MCF 10A (cell line): Measurements from ENCODE around the gene PIK3CG. TPM values are rescaled to one million over a fixed set of nuclear protein-coding genes. Genes with fewer than 3 reads are reported as not detected.
"Not testable (repeated sequence)": the region's sequence is repeated elsewhere in the genome, so short reads cannot be mapped to it uniquely, and the experiment has no call there.

ENCODE experiments used
- BruUV-seq: library from RNA; stranded (reverse); fragments of 400-500 nt; replicated peaks from 2 replicates; lab custom pipeline; 2021; lab: Mats Ljungman, UMichigan
- CTCF ChIA-PET: fragments of 300-600 bp; sonication (Branson Sonifier 250); formaldehyde crosslinking; extraction: SDS; loops from one replicate; lab custom pipeline; 2021; ENCODE audit warnings: antibody characterized with exemption, inconsistent platforms; lab: Yijun Ruan, JAX
- POLR2A ChIA-PET: fragments of 300-600, 350-650 bp; sonication (Branson Sonifier 250); formaldehyde crosslinking; extraction: SDS; loops from one replicate; lab custom pipeline; 2020; ENCODE audit warnings: antibody characterized with exemption, inconsistent platforms; lab: Yijun Ruan, JAX
- DNase-seq: peaks from one replicate; pipeline ENCODE4 v3.0.0-alpha.2; 2018; ENCODE audit not compliant: unreplicated experiment
- H3K27ac Mint-ChIP-seq: one replicate; pipeline ENCODE4 v1.8.0; 2022; ENCODE audit warnings: mild to moderate bottlenecking, low read depth, mixed read lengths; ENCODE audit not compliant: unreplicated experiment
- H3K27me3 Mint-ChIP-seq: one replicate; pipeline ENCODE4 v1.8.0; 2022; ENCODE audit warnings: mixed read lengths; ENCODE audit not compliant: insufficient read depth, unreplicated experiment
- H3K36me3 Mint-ChIP-seq: one replicate; pipeline ENCODE4 v1.8.0; 2022; ENCODE audit warnings: mild to moderate bottlenecking, moderate library complexity, mixed read lengths; ENCODE audit not compliant: insufficient read depth, unreplicated experiment
- H3K4me1 Mint-ChIP-seq: one replicate; pipeline ENCODE4 v1.8.0; 2022; ENCODE audit warnings: mixed read lengths; ENCODE audit not compliant: insufficient read depth, unreplicated experiment
- H3K4me3 Mint-ChIP-seq: one replicate; pipeline ENCODE4 v1.8.0; 2022; ENCODE audit warnings: mild to moderate bottlenecking, moderate library complexity, mixed read lengths; ENCODE audit not compliant: unreplicated experiment
- H3K9me3 Mint-ChIP-seq: one replicate; pipeline ENCODE4 v1.8.0; 2022; ENCODE audit warnings: mixed read lengths; ENCODE audit not compliant: unreplicated experiment
- intact Hi-C: fragments of 100-400 bp; cut with micrococcal nuclease; formaldehyde crosslinking; loops from 2 replicates; pipeline ENCODE4 v1.14.1; 2022
- total RNA-seq: library from RNA; stranded (reverse); gene quantifications from 2 replicates; pipeline ENCODE4 v1.2.3, GENCODE V29; 2022
- TF ChIP-seq, protein P1 (sequence below): fragments of 200-600 bp; IDR thresholded peaks from one replicate; pipeline ENCODE4 v1.8.0; 2022; ENCODE audit warnings: antibody characterized with exemption, mild to moderate bottlenecking; ENCODE audit not compliant: unreplicated experiment

The PIK3CG gene
- total RNA-seq, 1 experiment from 2014 or later: not detected

DNA sequence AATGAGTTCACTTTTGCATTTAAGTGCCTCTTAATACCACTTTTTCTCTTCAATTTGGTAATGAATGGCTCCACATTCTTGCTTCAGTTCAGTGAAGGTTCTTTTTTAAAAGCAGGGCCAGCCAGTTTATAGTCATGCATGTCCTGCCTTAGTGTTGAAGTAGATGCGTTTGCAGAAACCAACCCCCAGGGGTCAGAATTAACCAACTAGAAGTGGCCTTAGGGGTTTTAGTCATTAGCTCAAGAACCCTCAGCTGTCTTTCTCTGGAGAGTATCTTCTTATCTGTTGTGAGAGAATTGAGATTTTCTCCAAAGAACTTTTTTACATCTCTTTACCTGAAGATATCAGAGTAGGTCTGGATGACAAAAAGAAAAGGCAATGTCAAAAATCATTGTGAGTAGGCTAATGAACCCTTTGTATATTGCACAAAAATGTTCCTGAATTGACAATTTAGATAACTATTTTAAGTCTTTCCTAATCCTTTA is 82.2 kb downstream of the PIK3CG start:
- no peak overlapping the region for H3K4me3 Mint-ChIP-seq
- POLR2A ChIA-PET: interaction anchor here (0.7 to 1.1 kb wide), 2 partner anchors 204 to 592 kb away, joined by 3 to 4 read pairs; no protein-coding TSS in a partner anchor

DNA sequence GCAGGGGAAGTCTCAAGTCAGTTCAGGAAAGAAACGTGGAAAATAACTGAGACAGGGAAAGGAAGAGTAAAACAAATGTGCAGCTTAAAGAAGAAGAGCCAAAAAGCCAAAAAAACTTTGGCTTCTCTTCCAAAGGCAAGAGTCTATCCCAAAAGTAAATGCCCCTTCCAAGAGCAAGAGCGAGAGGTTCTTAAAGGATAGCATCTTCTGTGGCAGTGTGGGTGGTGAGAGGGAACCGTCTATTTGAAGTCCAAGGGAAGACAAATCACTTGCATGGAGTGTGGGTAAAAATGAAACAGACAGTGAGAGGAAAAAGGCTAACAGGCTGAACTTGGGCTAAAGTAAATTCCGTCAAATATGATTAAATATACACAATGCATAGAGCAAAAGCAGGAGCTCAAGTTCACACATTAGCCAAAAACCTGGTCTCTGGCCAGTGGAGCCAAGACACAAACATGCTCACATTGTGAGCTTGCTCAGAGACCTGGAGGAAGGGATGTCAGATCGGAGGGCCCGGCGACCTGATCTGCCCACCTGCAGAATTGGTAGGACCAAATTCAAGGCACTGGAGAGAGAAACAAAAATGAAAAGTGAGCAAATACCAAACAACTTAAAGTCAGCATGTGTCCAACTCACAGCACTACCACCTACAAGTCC is 87.0 kb downstream of the PIK3CG start:
- peaks cover 65% of the 10 kb centered on the region for H3K27me3 Mint-ChIP-seq
- no peak overlapping the region for H3K27ac Mint-ChIP-seq
- POLR2A ChIA-PET: interaction anchor here (0.6 kb wide), 1 partner anchor 209 kb away, joined by 3 read pairs; no protein-coding TSS in a partner anchor
- DNase-seq: no peak
- no peak overlapping the region for H3K4me3 Mint-ChIP-seq
- TF ChIP-seq, protein P1, sequence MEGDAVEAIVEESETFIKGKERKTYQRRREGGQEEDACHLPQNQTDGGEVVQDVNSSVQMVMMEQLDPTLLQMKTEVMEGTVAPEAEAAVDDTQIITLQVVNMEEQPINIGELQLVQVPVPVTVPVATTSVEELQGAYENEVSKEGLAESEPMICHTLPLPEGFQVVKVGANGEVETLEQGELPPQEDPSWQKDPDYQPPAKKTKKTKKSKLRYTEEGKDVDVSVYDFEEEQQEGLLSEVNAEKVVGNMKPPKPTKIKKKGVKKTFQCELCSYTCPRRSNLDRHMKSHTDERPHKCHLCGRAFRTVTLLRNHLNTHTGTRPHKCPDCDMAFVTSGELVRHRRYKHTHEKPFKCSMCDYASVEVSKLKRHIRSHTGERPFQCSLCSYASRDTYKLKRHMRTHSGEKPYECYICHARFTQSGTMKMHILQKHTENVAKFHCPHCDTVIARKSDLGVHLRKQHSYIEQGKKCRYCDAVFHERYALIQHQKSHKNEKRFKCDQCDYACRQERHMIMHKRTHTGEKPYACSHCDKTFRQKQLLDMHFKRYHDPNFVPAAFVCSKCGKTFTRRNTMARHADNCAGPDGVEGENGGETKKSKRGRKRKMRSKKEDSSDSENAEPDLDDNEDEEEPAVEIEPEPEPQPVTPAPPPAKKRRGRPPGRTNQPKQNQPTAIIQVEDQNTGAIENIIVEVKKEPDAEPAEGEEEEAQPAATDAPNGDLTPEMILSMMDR: no peak
- H3K9me3 Mint-ChIP-seq: no peaks in the 10 kb centered on the region
- CTCF ChIA-PET: interaction anchor here (0.6 to 9.8 kb wide), 3 partner anchors 103 to 511 kb away, joined by 3 to 156 read pairs (median 3); no protein-coding TSS in a partner anchor
- no peaks in the 10 kb centered on the region for H3K36me3 Mint-ChIP-seq
- BruUV-seq: no TSS peak
- intact Hi-C loops: no loop called here
- H3K4me1 Mint-ChIP-seq: no peaks in the 10 kb centered on the region

More for the DNA sequence above, 82.2 kb downstream of the PIK3CG start:
- Mint-ChIP-seq H3K4me1 (no peaks in the 10 kb centered on the region), H3K27me3 (peaks cover 68% of the 10 kb centered on the region), H3K36me3 (no peaks in the 10 kb centered on the region), H3K27ac (no peak overlapping the region), H3K9me3 (no peaks in the 10 kb centered on the region)
- DNase-seq: peak; percentile 79
- intact Hi-C loops: loop anchor here (1.0 to 10.0 kb wide), 3 partner anchors 152 to 932 kb away; no protein-coding TSS in a partner anchor
- BruUV-seq: no TSS peak
- CTCF ChIA-PET: interaction anchor here (0.6 to 9.8 kb wide), 16 partner anchors 9 to 773 kb away, joined by 3 to 156 read pairs (median 3); no protein-coding TSS in a partner anchor
- TF ChIP-seq, protein P1: peak; percentile 52

DNA sequence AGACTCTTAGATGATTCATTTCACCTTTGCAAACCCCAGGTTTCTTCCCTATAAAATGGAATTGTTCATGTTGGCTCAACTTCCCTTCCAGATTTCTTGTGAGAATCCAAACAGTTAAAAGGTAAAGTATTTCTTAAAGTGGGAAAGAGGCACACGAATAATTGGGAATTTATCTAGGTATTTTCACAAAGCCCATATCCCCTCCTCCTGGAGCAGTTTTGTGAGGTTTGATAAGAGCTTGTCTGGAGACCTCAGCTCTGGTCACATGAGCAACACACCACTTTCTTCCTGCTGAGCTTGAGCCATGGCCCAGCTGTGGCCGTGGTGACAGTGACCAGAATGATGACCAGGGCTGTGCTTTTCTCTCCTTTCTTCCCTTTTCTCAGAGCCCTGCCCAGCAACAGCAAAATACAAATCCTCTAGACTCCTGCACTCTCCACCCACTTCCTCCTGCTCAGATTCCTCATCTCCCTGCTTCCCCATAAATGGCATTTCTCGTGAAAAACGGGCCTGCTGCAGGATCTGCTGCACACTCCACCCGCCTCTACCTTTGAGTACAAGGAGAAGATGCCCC is 87.7 kb downstream of the PIK3CG start:
- intact Hi-C loops: no loop called here
- H3K27ac Mint-ChIP-seq: no peak overlapping the region
- no peaks in the 10 kb centered on the region for H3K36me3 Mint-ChIP-seq
- BruUV-seq: no TSS peak
- TF ChIP-seq, protein P1: no peak
- CTCF ChIA-PET: interaction anchor here (9.8 kb wide), 1 partner anchor 197 kb away, joined by 156 read pairs; no protein-coding TSS in a partner anchor
- POLR2A ChIA-PET: interaction anchor here (0.6 kb wide), 1 partner anchor 209 kb away, joined by 3 read pairs; no protein-coding TSS in a partner anchor
- H3K4me3 Mint-ChIP-seq: no peak overlapping the region
- no peak for DNase-seq
- no peaks in the 10 kb centered on the region for H3K9me3 Mint-ChIP-seq
- peaks cover 65% of the 10 kb centered on the region for H3K27me3 Mint-ChIP-seq
- H3K4me1 Mint-ChIP-seq: no peaks in the 10 kb centered on the region

DNA sequence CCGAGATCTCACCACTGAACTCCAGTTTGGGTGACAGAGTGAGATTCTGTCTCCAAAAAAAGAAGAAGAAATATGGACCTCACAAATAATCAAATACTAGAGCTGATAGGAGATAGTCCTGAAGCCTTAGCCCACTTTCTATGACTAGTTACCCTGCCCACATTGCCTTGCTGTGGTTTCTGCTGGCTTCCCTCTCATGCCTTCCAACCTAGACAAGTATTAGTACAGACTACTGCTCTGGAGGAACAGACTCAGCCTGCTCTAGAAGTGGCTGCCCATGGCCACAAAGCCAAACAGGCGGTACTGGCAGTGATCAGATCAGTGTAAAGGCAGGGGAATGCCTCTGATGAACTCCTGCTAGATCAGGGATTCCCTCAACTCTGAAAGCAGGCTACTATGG is 89.8 kb downstream of the PIK3CG start:
- TF ChIP-seq, protein P1: no peak
- no peak for DNase-seq
- intact Hi-C loops: no loop called here
- H3K27ac Mint-ChIP-seq: no peak overlapping the region
- ChIA-PET POLR2A (interaction anchor here (0.6 kb wide), 1 partner anchor 214 kb away, joined by 3 read pairs; the partner anchor contains the start of gene HBP1), CTCF (interaction anchor here (1.1 kb wide), 1 partner anchor 193 kb away, joined by 3 read pairs; no protein-coding TSS in a partner anchor)
- no peaks in the 10 kb centered on the region for H3K36me3 Mint-ChIP-seq
- no peaks in the 10 kb centered on the region for H3K4me1 Mint-ChIP-seq
- peaks cover 46% of the 10 kb centered on the region for H3K27me3 Mint-ChIP-seq
- no peak overlapping the region for H3K4me3 Mint-ChIP-seq
- BruUV-seq: no TSS peak
- H3K9me3 Mint-ChIP-seq: no peaks in the 10 kb centered on the region

DNA sequence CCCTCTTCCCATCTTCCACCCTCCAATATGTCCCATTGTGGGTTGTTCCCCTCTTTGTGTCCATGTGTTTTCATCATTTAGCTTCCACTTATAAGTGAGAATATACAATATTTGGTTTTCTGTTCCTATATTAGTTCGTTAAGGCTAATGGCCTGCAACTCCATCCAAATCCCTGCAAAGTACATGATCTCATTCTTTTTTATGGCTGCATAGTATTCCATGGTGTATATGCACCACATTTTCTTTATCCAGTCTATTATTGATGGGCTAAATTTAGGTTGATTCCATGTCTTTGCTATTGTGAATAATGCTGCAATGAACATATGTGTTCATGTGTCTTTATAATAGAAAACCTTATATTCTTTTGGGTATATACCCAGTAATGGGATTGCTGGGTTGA is 90.8 kb downstream of the PIK3CG start:
- intact Hi-C loops, DNase-seq, H3K36me3 Mint-ChIP-seq, H3K9me3 Mint-ChIP-seq, H3K4me3 Mint-ChIP-seq, POLR2A ChIA-PET, BruUV-seq, H3K27ac Mint-ChIP-seq, H3K4me1 Mint-ChIP-seq: not testable (repeated sequence)
- CTCF ChIA-PET: interaction anchor here (0.6 to 0.7 kb wide), 3 partner anchors 8 to 146 kb away, joined by 3 read pairs; no protein-coding TSS in a partner anchor
- peaks cover 38% of the 10 kb centered on the region for H3K27me3 Mint-ChIP-seq
